Activated naive CD4-positive, alpha-beta T cell treated with Interleukin-2 at 50 U/mL for 16 hours (primary cell): Measurements from ENCODE around the gene CD81.

ENCODE experiments used
- DNase-seq: peaks from one replicate; pipeline ENCODE4 v3.0.0-alpha.2; 2020

CD81 gene

DNA sequence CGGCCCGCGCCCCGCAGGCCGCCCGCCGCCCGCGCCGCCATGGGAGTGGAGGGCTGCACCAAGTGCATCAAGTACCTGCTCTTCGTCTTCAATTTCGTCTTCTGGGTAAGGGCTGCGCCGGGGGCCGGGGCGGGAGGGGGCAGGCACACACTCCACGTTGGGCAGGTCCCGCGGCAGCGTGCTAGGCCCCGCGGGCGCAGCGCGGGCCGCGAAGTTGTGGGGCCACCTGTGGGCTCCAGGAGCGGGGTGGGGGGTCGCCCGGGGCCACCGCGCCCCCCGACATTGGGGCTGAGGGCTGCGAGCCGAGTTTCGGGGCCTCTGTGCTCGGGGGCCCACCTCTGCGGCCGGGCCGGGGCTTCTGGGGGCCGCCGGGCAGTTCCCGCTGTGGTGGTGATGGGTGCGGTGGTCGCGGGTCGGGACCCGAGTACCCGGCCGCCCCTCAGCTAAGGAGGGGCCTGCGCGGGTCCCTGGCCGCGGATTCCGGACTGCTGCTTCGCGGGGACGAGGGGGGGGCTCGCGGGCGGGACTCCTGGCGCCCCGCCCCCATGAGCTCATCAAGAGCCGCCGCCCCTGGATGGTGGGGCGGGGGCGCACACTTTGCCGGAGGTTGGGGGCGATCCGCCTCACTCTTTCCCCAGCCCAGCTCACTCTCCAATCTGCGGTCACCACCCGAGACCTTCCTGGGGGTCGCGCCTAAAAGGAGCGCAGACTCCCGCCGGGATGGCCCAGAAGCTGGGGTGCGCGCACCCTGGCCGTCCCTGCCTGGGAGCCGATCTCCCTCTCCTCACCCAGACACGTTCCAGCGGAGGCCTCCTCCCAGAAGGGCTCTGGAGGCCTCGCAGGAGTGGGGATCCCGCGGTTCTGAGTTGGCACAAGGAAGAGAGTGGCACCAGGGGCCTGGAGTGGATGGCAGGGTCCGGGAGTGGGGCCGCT is 667 bp downstream of the CD81 start:
- peak; percentile 68 for DNase-seq

DNA sequence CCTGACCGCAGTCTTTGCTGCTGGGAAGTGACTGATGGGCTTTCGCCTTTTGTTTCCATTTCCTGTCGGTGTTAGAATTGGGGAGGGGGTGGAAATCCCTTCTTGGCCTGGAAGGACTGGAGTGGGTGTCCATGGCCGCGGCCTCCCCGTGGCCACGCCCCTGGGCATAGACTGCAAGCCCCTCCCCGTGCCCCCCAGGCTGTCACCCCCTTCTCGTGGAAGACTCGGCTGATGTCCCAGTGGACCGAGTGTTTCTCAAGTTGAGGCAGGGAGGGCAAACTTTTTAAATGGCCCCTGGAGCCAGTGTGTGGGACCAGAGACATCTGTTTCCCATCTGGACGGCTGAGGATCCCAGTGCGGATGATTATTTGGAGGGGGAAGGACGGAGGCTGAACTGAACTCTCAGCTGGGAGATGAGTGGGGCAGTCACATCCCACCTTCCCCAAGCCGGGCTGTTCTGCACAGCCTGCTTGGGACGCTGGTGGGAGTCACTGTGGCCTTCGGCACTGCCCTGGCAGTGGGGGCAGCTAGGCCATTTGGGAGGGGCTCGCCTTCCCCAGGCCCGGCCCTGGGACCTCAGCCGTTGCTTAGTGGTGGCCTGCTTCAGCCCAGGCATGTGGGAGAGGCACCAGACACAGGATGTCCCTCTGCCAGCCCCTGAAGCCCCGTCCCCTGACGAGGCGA is 1.6 kb downstream of the CD81 start:
- DNase-seq, result no peak

DNA sequence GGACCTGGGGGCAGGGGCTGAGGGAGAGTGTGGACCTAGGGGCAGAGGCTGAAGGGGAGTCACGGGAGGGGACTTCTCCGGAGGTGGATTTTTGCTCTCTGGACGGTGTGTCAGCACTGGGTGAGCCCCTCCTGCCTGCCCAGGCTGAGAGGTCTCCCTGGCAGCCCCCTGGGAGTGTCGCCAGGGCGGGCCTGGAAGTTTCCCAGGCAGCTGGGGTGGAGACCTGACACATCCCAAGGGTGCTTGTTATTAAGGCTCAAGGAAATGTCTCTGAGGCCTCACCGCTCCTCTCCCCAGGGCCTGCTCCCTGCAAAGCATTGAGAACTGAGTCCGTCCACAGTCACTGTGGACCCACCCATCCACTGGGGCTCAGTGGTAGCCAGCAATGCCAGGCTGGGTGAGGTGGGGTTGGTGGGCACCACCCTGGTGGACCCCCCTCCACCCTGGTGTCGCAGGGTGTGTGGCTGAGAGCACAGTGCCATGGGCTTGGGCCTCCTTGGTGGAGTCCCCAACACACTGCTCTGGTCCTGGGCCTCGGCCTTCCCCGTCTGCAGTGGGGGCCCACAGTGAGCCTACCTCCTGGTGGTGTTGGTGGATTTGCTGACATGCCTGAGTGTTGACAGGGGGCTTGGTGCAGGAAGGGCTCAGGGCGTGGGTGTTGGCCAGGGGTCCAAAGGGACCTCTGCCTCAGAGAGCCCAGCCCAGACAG is 2.5 kb downstream of the CD81 start:
- DNase-seq, result no peak

DNA sequence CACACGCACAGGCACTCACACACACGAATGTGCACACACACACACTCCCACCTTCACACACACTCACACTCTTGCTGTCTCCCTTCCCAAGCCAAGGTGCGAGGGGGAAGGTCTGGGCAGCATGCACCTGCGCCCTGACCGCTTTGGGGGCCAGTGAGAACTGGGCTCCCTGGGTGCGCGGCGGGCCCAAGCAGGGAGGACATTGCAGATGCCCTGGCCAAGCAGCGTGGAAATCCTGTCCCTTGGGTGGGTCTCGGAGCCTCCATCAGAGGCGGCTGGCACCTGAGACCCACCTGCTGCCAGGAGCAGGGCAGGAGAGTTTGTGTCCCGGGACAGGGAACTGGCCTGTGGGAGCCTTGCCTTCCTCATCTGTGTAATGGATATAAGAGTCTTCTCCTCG is 3.3 kb downstream of the CD81 start:
- no peak for DNase-seq

- DNase-seq, result no peak
Measured at GRCh38 chr11:2380807-2381350, 3.8 kb downstream of the CD81 start.

DNA sequence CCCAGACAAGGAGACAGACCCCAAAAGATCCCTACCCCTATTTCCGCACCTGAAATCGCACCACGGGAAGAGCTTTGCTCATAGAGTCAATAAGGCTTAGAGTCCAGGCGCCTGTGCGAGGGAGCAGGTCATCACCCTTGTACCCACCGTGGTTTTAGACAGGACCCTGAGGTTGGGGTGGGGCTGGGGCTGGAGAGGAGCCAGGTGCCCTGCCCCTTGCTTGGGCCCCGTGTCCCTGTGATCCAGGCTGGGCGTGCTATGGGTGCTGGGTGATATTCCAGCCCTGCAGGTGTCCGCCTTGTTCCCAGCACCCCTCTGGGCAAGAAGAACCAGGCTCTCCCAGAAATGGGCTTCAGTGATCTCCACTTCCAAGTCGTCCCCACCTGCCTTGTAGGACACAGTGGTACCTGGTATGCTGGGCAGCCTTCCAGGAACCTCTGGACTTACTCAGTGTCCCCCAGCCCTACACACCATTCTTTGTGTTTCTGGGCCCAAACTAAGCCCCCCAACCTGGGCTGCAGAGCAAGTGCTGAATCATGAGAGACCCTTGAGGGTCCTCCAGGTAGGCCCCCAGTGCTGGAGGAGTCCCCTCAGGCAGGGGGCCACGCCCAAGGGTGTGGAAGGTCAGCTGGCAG is 4.5 kb downstream of the CD81 start:
- DNase-seq, result no peak

GRCh38 chr11:2382129-2382517 is 5.0 kb downstream of the CD81 start:
- DNase-seq, result no peak

DNA sequence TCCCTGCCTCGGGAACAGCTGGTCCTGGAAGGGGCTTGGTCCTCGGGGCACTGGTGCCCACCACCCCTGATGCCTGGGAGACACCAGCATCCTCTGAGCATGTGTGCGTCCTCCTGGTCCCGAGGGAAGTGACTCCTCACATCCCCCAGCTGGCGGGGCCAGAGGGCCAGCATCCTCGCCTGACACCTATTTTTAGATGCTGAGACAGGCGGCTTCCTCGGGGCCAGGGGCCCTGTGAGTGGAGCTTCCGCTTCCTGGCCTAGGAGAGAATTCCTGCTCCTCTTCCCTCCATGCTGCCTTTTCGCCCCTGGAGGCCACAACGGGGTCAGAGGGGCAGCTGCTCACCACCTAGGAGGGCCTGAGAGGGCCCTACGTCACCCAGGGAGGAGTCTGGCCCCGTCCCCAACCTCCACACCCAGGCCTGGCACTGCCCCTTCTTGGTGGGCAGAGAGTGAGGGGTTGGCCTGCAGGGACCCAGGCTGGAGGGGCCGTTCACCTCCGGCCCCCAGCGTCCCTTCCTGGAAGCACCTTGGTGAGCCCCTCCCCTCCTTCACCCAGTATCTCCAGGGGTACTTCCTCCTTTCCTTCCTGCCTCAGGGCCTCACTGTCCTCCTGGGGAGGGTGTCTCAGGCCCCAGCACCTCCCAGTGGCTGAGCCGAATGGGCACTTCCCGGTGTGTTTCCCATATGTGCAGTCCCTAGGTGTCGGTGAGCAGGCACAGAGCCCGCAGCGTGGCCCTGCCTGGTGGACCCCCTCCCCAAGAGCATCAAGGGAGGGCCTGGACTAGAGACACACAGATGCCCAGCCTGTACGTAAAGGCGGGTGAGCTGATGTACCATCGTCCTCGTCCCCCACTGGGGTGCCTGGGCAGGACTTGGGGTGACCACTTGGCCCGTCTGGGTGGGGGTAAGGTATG is 6.1 kb downstream of the CD81 start:
- no peak for DNase-seq

DNA sequence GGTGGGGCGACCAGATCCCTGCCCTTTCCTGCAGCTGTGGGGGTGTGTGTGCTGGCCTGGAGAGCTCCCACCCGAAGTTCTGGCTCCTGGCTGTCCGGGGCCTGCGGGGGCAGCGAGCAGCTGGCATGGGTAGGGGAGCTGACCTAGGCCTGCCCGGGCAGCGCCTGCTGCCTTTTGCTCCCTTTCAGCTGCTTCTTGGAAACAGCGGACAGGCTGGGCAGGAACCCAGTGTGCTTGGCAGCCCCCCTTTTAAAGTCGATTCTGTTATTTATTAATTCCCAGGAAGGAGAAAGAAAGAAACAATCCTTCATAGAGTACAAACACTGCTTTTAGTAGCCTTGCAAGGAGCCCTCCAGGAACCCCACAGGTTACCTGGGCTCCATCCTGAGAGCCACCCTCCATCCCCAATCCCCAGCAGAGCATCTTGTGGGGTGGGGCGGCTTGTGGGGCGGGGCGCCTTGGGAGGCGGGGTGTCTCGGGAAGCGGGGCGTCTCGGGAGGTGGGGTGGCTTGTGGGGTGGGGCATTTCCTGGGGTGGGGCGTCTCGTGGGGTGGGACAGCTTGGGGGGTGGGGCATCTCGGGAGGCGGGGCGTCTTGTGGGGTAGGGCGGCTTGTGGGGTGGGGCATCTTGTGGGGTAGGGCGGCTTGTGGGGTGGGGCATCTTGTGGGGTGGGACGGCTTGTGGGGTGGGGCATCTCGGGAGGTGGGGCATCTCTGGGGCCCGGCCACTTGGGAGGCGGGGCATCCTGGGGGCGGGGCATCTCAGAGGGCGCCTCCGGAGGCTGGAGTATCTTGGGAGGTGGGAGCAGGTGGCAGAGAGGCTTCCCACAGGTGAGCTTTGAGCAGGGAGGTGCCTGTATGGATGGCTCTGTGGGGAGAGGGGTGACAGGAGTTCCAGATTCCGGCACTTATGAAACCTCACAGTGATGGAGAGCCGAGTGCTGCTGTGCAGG is 7.0 kb downstream of the CD81 start:
- peak; percentile 27 for DNase-seq

- DNase-seq, result no peak
Measured at GRCh38 chr11:2385156-2386151, 8.3 kb downstream of the CD81 start.

DNA sequence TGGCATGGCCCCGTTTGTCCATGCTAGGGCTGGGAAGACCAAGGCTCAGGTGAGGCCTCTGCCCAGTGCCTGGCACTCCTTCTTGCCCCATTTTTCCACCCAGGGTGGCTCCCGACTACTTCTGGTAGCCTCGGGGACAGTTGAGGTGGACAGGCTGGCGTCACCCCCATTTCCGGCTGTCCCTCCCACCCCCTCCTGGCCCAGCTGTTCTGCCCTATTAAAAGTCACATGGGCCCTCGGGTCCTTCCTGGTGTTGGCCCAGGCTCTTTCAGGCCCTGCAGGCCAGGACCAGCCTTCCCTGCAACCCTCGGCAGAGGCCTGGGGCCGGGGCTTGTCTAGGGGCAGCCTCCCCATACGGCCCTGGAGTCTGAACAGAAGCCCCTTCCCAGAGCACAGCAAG is 9.5 kb downstream of the CD81 start:
- DNase-seq, result no peak

- DNase-seq, result no peak
Measured at GRCh38 chr11:2387266-2387987, 10.3 kb downstream of the CD81 start.

DNA sequence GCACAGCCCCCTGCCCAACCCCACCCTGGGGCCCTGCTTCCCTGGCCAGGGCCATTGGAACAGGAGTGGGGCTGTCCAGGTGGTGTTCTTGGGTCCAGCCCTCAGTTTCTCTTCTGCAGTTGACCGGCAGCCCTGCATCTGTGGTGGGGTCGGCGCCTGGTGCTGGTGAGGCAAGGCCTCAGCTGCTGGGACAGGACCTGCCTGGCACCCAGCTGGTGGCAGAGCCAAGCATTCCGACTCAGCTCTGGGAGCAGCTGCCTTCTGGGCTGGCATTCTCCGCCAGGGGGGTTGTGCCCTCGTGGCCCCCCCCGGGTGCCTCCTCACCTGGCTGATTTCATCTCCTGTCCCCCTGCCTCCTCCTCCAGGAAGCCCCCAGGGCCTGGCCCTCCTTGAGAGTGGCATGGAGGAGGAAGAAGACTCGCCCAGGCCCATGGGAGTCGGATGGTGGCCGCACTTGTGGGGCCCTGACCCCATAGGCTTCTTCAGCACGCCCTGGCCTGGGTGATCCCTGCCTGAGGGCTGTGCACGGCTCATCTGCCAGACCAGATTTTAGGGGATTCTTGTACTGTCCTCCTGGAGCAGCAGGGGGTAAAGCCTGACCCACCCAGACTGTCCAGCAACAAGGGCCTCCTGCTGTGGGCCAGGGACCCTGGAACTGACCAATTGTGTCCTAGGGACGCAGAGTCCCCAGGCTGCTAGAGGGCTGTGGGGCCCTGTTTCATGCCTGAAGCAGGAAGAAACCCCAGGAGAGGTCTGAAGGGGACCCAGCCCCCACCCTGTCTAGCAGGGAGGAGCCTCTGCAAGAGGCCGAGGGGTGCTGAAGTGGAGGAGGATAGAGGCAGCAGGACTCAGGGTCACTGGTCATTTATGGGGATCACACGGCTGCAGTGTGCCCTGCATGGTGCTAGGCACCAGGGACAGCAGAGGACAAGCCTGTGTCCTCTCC is 11.6 kb downstream of the CD81 start:
- no peak for DNase-seq

DNA sequence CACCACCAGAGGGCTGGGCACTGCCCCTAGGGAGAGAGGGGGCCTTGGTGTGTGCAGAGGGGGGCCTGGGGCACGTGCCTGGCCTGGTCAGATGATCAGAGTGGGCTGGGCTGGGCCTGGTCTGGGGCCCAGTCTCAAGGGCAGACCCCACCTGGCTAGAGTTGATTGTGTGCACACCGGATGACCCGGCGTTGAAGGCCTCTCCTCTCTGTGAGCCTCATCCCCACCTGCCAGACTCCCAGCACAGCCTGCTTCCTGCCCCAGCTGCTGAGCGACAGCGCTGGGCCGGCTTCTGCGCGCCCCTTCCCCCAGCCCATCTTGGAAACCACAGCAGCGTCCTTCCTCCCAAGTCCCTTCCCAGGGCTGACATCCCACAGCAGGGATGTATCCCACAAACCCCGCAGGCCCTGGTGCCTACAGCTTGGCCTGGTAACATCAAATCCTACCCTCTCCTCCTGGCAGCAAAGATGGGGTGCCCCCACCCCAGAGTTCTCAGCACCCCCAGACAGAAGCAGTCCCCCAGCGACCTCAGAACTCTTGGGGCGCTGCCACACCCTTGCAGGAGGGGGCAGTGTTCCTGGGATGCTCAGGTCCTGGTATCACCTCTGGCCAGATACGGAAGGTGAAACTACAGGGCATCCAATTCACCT is 12.4 kb downstream of the CD81 start:
- no peak for DNase-seq

- DNase-seq, result no peak
Measured at GRCh38 chr11:2390091-2390724, 13.1 kb downstream of the CD81 start.

GRCh38 chr11:2390725-2391151 is 13.6 kb downstream of the CD81 start:
- DNase-seq, result no peak
